Esophagus muscularis mucosa (tissue), 4 donors: ENCODE results near the gene KRTAP2-4. TPM values are rescaled to one million over a fixed set of nuclear protein-coding genes. Genes with fewer than 3 reads are reported as not detected.
"Not testable (repeated sequence)": the region's sequence is repeated elsewhere in the genome, so short reads cannot be mapped to it uniquely, and the experiment has no call there.

Source experiments
- DNase-seq: peaks from one replicate; pipeline ENCODE4 v3.0.0-alpha.2; 2017; ENCODE audit errors: extremely low spot score
- H3K27ac ChIP-seq, 4 donors: fragments of 200-600 bp; sonication (generic); replicated peaks in 1 of 4; 1 replicate in 3 of 4; 2 replicates in 1 of 4; pipeline ENCODE4 v1.5.1; 2016 to 2019; ENCODE audit warnings: mild to moderate bottlenecking in 1 of 4
- H3K27me3 ChIP-seq, 4 donors: fragments of 200-600 bp; sonication (generic); one replicate each; pipeline versions ENCODE4 v1.5.1 to v1.6.0; 2016 to 2019
- H3K36me3 ChIP-seq, 4 donors: fragments of 200-600 bp; sonication (generic); one replicate each; pipeline ENCODE4 v1.5.1; 2016 to 2019
- H3K4me1 ChIP-seq, 4 donors: fragments of 200-600 bp; sonication (generic); one replicate each; pipeline ENCODE4 v1.5.1; 2016 to 2019
- H3K4me3 ChIP-seq, 4 donors: fragments of 200-600 bp; sonication (generic); 1 replicate in 2 of 4; 2 replicates in 2 of 4; pipeline ENCODE4 v1.5.1; 2016 to 2019; ENCODE audit warnings: mild to moderate bottlenecking in 4 of 4, moderate library complexity in 1 of 4
- H3K9me3 ChIP-seq, 4 donors: fragments of 200-600 bp; sonication (generic); 1 replicate in 3 of 4; 2 replicates in 1 of 4; pipeline ENCODE4 v1.5.1; 2016 to 2019
- CTCF ChIP-seq, 3 experiments: fragments of 200-600 bp in 2 of 3; fragments of 450-650 bp in 1 of 3; sonication (generic) in 2 of 3; IDR thresholded peaks; one replicate each; pipeline ENCODE4 v1.5.1; 2017 to 2019; ENCODE audit warnings: antibody characterized with exemption in 3 of 3, mild to moderate bottlenecking in 2 of 3, moderate library complexity in 1 of 3
- EP300 ChIP-seq: sonication (generic); formaldehyde crosslinking; IDR thresholded peaks from one replicate; pipeline ENCODE4 v1.6.1; 2017; ENCODE audit warnings: antibody characterized with exemption
- POLR2A ChIP-seq: fragments of 450-650 bp; IDR thresholded peaks from one replicate; pipeline ENCODE4 v1.6.1; 2017; ENCODE audit warnings: antibody characterized with exemption, moderate library complexity, mild to moderate bottlenecking, low read depth
- POLR2AphosphoS5 ChIP-seq, 2 donors: sonication (generic); formaldehyde crosslinking; IDR thresholded peaks; one replicate each; pipeline ENCODE4 v1.6.1; 2017; ENCODE audit warnings: antibody characterized with exemption in 2 of 2
- WGBS: methylation state at CpG from one replicate; pipeline ENCODE4 v1.1.5; 2018; 5-methylcytosine and 5-hydroxymethylcytosine counted together
- intact Hi-C: fragments of 100-400 bp; cut with DNase I; formaldehyde crosslinking; loops from one replicate; pipeline ENCODE4 v1.15.1; 2023
- total RNA-seq, 4 donors: library from RNA; depleted of rRNA; stranded (reverse); fragments of >200 nt; gene quantifications; one replicate each; pipeline versions ENCODE4 v1.1.0 to v1.2.1, GENCODE V29; 2016

KRTAP2-4 gene
- total RNA-seq, 4 donors from 2014 or later: not detected

- H3K36me3 ChIP-seq: no peaks in the 10 kb centered on the region
- H3K27me3 ChIP-seq: no peaks in the 10 kb centered on the region
- no peak for DNase-seq
- 88% methylated on average over 1 of the region's 1 CpG for WGBS
- H3K4me3 ChIP-seq: no peak overlapping the region
- no peak for TF ChIP-seq EP300
- TF ChIP-seq CTCF (IDR thresholded peaks at IDR 0.05): no peak
- no peak for TF ChIP-seq POLR2AphosphoS5 (IDR thresholded peaks at IDR 0.05)
- no peak for TF ChIP-seq POLR2A
- no peak overlapping the region for H3K27ac ChIP-seq
- H3K9me3 ChIP-seq: no peaks in the 10 kb centered on the region
- intact Hi-C loops: no loop called here
- no peaks in the 10 kb centered on the region for H3K4me1 ChIP-seq
Measured at GRCh38 chr17:41064301-41064700, 1.4 kb downstream of the KRTAP2-4 start.

- 89% methylated on average over 4 of the region's 4 CpGs for WGBS
- H3K36me3 ChIP-seq: no peaks in the 10 kb centered on the region
- peaks cover 0 to 5% (median 0%) of the 10 kb centered on the region in 4 donors for H3K27me3 ChIP-seq
- no peak overlapping the region for H3K4me3 ChIP-seq
- no peak overlapping the region for H3K27ac ChIP-seq
- intact Hi-C loops: no loop called here
- no peak for TF ChIP-seq POLR2AphosphoS5 (IDR thresholded peaks at IDR 0.05)
- no peak for TF ChIP-seq EP300
- no peak for TF ChIP-seq POLR2A
- TF ChIP-seq CTCF (IDR thresholded peaks at IDR 0.05): no peak
- no peak for DNase-seq
- no peaks in the 10 kb centered on the region for H3K4me1 ChIP-seq
- no peaks in the 10 kb centered on the region for H3K9me3 ChIP-seq
Measured at GRCh38 chr17:41063449-41063848, 2.2 kb downstream of the KRTAP2-4 start.

GRCh38 chr17:41061964-41062363 is 3.7 kb downstream of the KRTAP2-4 start:
- Histone ChIP-seq H3K27ac (no peak overlapping the region), H3K4me1 (no peaks in the 10 kb centered on the region), H3K9me3 (peaks cover 0 to 5% (median 0%) of the 10 kb centered on the region in 4 donors), H3K36me3 (no peaks in the 10 kb centered on the region), H3K27me3 (peaks cover 0 to 16% (median 0%) of the 10 kb centered on the region in 4 donors), H3K4me3 (no peak overlapping the region)
- WGBS: 66% methylated on average over 1 of the region's 1 CpG
- intact Hi-C loops: no loop called here
- DNase-seq: no peak
- no peak for TF ChIP-seq POLR2AphosphoS5 (IDR thresholded peaks at IDR 0.05)
- no peak for TF ChIP-seq CTCF (IDR thresholded peaks at IDR 0.05)
- TF ChIP-seq EP300: no peak
- TF ChIP-seq POLR2A: no peak

GRCh38 chr17:41060052-41060604 is 5.6 kb downstream of the KRTAP2-4 start, which contains the start of gene KRTAP2-3:
TSS of gene KRTAP2-3 (minus strand) at chr17:41060114. CDS start at chr17:41060050, 64 bp downstream.
- no peak for TF ChIP-seq POLR2AphosphoS5 (IDR thresholded peaks at IDR 0.05)
- TF ChIP-seq POLR2A: no peak
- no peak for TF ChIP-seq EP300
- TF ChIP-seq CTCF (IDR thresholded peaks at IDR 0.05): no peak
- intact Hi-C loops: no loop called here
- DNase-seq: no peak
- 77% methylated on average over 5 of the region's 6 CpGs for WGBS
- Histone ChIP-seq H3K4me3 (no peak within 1 kb of the TSS), H3K36me3 (no peaks in the 10 kb centered on the region), H3K27me3 (peaks cover 0 to 16% (median 0%) of the 10 kb centered on the region in 4 donors), H3K27ac (no peak within 1 kb of the TSS), H3K4me1 (no peaks in the 10 kb centered on the region), H3K9me3 (peaks cover 0 to 5% (median 0%) of the 10 kb centered on the region in 4 donors)

GRCh38 chr17:41059276-41060051 is 6.2 kb downstream of the KRTAP2-4 start:
- H3K4me3 ChIP-seq, intact Hi-C loops, DNase-seq, H3K9me3 ChIP-seq, H3K36me3 ChIP-seq, H3K27ac ChIP-seq, H3K4me1 ChIP-seq: not testable (repeated sequence)
- peaks cover 0 to 16% (median 0%) of the 10 kb centered on the region in 4 donors for H3K27me3 ChIP-seq
- 32% methylated on average over 8 of the region's 31 CpGs for WGBS
